ENCODE results near the gene PPARD.

DNA sequence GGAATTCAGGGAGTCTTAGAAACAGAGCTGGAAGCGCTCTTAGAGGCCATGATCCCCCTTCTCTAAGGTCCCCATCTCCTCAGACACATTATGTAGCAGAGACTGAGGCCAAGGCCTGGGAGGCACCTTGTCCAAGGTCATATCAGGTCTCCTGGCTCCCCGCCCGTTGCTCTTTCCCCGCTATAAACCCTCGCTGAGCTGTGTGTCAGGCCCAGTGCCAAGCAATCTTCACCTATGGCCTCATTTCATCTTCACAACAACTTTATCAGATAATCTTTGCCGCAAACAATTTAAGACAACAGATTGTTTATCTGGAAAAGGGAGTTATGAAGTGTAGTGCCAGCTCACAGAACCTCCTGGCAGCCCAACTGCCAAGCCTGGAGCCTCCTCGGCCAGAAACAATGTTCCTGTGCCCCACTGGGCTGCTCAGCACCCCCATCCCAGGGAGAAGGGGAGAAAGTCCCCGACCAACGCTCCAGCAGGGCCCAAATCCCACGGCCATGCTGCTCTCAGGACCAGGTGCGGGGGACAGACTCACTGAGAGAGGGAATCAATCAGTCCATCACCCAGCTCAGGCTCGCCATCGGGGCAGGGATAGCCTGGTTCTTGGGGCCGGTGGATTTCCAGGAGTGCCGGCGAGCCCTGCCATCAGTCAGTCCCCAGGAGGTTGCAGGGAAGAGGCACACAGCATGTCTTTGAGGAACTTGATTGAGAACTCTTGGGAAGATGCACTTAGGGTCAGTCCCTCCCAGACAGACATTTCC is 92.9 kb downstream of the PPARD start:
- TF ChIP-seq, protein P1, sequence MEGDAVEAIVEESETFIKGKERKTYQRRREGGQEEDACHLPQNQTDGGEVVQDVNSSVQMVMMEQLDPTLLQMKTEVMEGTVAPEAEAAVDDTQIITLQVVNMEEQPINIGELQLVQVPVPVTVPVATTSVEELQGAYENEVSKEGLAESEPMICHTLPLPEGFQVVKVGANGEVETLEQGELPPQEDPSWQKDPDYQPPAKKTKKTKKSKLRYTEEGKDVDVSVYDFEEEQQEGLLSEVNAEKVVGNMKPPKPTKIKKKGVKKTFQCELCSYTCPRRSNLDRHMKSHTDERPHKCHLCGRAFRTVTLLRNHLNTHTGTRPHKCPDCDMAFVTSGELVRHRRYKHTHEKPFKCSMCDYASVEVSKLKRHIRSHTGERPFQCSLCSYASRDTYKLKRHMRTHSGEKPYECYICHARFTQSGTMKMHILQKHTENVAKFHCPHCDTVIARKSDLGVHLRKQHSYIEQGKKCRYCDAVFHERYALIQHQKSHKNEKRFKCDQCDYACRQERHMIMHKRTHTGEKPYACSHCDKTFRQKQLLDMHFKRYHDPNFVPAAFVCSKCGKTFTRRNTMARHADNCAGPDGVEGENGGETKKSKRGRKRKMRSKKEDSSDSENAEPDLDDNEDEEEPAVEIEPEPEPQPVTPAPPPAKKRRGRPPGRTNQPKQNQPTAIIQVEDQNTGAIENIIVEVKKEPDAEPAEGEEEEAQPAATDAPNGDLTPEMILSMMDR (IDR thresholded peaks at IDR 0.05) = no peak
- TF ChIP-seq POLR2A (IDR thresholded peaks at IDR 0.05) (no peak), POLR2AphosphoS5 (IDR thresholded peaks at IDR 0.05) (no peak)

All from gastroesophageal sphincter (tissue), 3 donors.